GM23248 (cell line): ENCODE measurements around the gene CTIF.

ENCODE experiments used
- EZH2 ChIP-seq: fragments of 200-600 bp; sonication (generic); IDR thresholded peaks from 2 replicates; pipeline ENCODE4 v1.6.1; 2018; ENCODE audit warnings: antibody characterized with exemption, mild to moderate bottlenecking; ENCODE audit not compliant: insufficient read depth, poor library complexity, severe bottlenecking
- EZH2phosphoT487 ChIP-seq: fragments of 200-600 bp; sonication (generic); IDR thresholded peaks from 2 replicates; pipeline ENCODE4 v1.6.1; 2018; ENCODE audit warnings: antibody characterized with exemption, moderate library complexity, mild to moderate bottlenecking, low read depth; ENCODE audit not compliant: insufficient read depth

GRCh38 chr18:48797841-48798255 is 259.0 kb downstream of the CTIF start:
- no peak for TF ChIP-seq EZH2
- TF ChIP-seq EZH2phosphoT487 = no peak
